Kidney (tissue), 14 donors: ENCODE results near the gene TMEM14A. TPM values are rescaled to one million over a fixed set of nuclear protein-coding genes. Genes with fewer than 3 reads are reported as not detected.

ENCODE experiments used
- DNase-seq, 5 donors: peaks; one replicate each; pipeline ENCODE4 v3.0.0-alpha.2; 2013 to 2020
- FAIRE-seq: peaks from 2 replicates; lab custom pipeline; 2012; peaks lifted over from hg19 to GRCh38; lab: Jason Lieb, UNC
- H3K27ac ChIP-seq, 2 donors: one replicate each; pipeline ENCODE4 v1.7.0; 2013; ENCODE audit warnings: low read depth in 2 of 2, low read length in 2 of 2, inconsistent platforms in 1 of 2
- H3K27me3 ChIP-seq: one replicate; pipeline ENCODE4 v1.7.1; 2013; ENCODE audit warnings: low read length, inconsistent platforms; ENCODE audit not compliant: control insufficient read depth, insufficient read depth
- H3K36me3 ChIP-seq, 3 donors: one replicate each; pipeline versions ENCODE4 v1.7.0 to v1.7.1; 2013; ENCODE audit warnings: low read length in 3 of 3, control low read depth in 1 of 3, inconsistent platforms in 1 of 3; ENCODE audit not compliant: insufficient read depth in 3 of 3, control insufficient read depth in 2 of 3
- H3K4me1 ChIP-seq, 3 donors: one replicate each; pipeline versions ENCODE4 v1.7.0 to v1.7.1; 2013; ENCODE audit warnings: low read length in 3 of 3, inconsistent platforms in 1 of 3, low read depth in 1 of 3; ENCODE audit not compliant: control insufficient read depth in 2 of 3, insufficient read depth in 2 of 3
- H3K4me3 ChIP-seq, 3 donors: one replicate each; pipeline versions ENCODE4 v1.7.0 to v1.8.1; 2013; ENCODE audit warnings: low read length in 3 of 3, control low read depth in 1 of 3, inconsistent platforms in 1 of 3
- H3K9ac ChIP-seq, 3 donors: one replicate each; pipeline versions ENCODE4 v1.7.0 to v1.7.1; 2013; ENCODE audit warnings: low read length in 3 of 3, control low read depth in 1 of 3, inconsistent platforms in 1 of 3
- H3K9me3 ChIP-seq, 3 donors: one replicate each; pipeline versions ENCODE4 v1.7.0 to v1.7.1; 2013; ENCODE audit warnings: low read length in 3 of 3, control low read depth in 1 of 3, inconsistent platforms in 1 of 3; ENCODE audit not compliant: control insufficient read depth in 2 of 3, insufficient read depth in 1 of 3
- CTCF ChIP-seq: IDR thresholded peaks from 3 replicates; pipeline ENCODE4 v1.5.1; 2012; ENCODE audit warnings: mild to moderate bottlenecking, moderate library complexity, borderline replicate concordance; ENCODE audit not compliant: insufficient read depth; ENCODE audit errors: extremely low read depth
- intact Hi-C: fragments of 100-400 bp; cut with DNase I; formaldehyde crosslinking; loops from one replicate; pipeline ENCODE4 v1.11.1; 2022
- polyA plus RNA-seq: library from polyadenylated mRNA; stranded (reverse); fragments of 350-450 nt; fragmentation: Illumina TruSeq; extraction: RNeasy Lipid Tissue Mini Kit (QIAGEN cat#74804); gene quantifications from one replicate; pipeline ENCODE4 v1.2.3, GENCODE V29; 2014; ENCODE audit warnings: low read depth, low replicate concordance; ENCODE audit not compliant: insufficient read depth
- total RNA-seq: library from RNA; stranded (reverse); fragmentation: NEBNext Ultra II Directional; extraction: Animal tissue kit (Norgen Biotek cat#: 25700); gene quantifications from one replicate; pipeline ENCODE4 v1.2.1, GENCODE V29; 2021
- donor health status: control.
- donor health status: control.
- donor health status: control.
- donor health status: control.
- donor health status: control.
- donor health status: DM: yes; HTN: yes; CAD: no.
- donor health status: Normal renal cell carcinoma (clear cell type).

TMEM14A gene
- total and polyA plus RNA-seq, 2 donors from 2014 or later = 23.8 to 48.8 TPM

GRCh38 chr6:52727908-52728307, 57.0 kb downstream of the TMEM14A start:
- no peak for DNase-seq
- Histone ChIP-seq H3K27ac (peak overlapping the region; percentile 40 to 48), H3K27me3 (no peaks in the 10 kb centered on the region), H3K4me3 (no peak overlapping the region), H3K36me3 (no peaks in the 10 kb centered on the region), H3K9me3 (no peaks in the 10 kb centered on the region), H3K4me1 (peaks cover 0 to 21% (median 7%) of the 10 kb centered on the region in 3 donors), H3K9ac (no peak overlapping the region)
- intact Hi-C loops = no loop called here
- TF ChIP-seq CTCF = no peak
- FAIRE-seq = no peak

- no peaks in the 10 kb centered on the region for H3K9me3 ChIP-seq
- H3K27ac ChIP-seq = peak overlapping the region; percentile 48 to 61
- no peak for FAIRE-seq
- TF ChIP-seq CTCF = no peak
- H3K27me3 ChIP-seq = no peaks in the 10 kb centered on the region
- no peak for DNase-seq
- intact Hi-C loops = no loop called here
- H3K9ac ChIP-seq = no peak overlapping the region
- H3K36me3 ChIP-seq = no peaks in the 10 kb centered on the region
- H3K4me3 ChIP-seq = no peak overlapping the region
- peaks cover 0 to 21% (median 7%) of the 10 kb centered on the region in 3 donors for H3K4me1 ChIP-seq
Measured at GRCh38 chr6:52728394-52728793, 57.5 kb downstream of the TMEM14A start.

GRCh38 chr6:52729576-52729975, 58.7 kb downstream of the TMEM14A start:
- H3K27me3 ChIP-seq = no peaks in the 10 kb centered on the region
- FAIRE-seq = no peak
- no peak overlapping the region for H3K4me3 ChIP-seq
- peak in 1 of 5 donors; percentile 12 for DNase-seq
- H3K36me3 ChIP-seq = no peaks in the 10 kb centered on the region
- intact Hi-C loops = no loop called here
- TF ChIP-seq CTCF = no peak
- H3K9me3 ChIP-seq = no peaks in the 10 kb centered on the region
- peaks cover 0 to 15% (median 7%) of the 10 kb centered on the region in 3 donors for H3K4me1 ChIP-seq
- H3K27ac ChIP-seq = no peak overlapping the region
- H3K9ac ChIP-seq = no peak overlapping the region

- H3K9me3 ChIP-seq = no peaks in the 10 kb centered on the region
- H3K9ac ChIP-seq = no peak overlapping the region
- intact Hi-C loops = no loop called here
- peaks cover 0 to 9% (median 2%) of the 10 kb centered on the region in 3 donors for H3K4me1 ChIP-seq
- H3K4me3 ChIP-seq = no peak overlapping the region
- DNase-seq = no peak
- FAIRE-seq = no peak
- H3K36me3 ChIP-seq = no peaks in the 10 kb centered on the region
- no peaks in the 10 kb centered on the region for H3K27me3 ChIP-seq
- TF ChIP-seq CTCF = no peak
- H3K27ac ChIP-seq = no peak overlapping the region
Measured at GRCh38 chr6:52731719-52732118, 60.8 kb downstream of the TMEM14A start.
